Skeletal muscle tissue (tissue), 4 donors: ENCODE measurements around the gene HS2ST1. TPM values are rescaled to one million over a fixed set of nuclear protein-coding genes. Genes with fewer than 3 reads are reported as not detected.
"Not testable (repeated sequence)": the region's sequence is repeated elsewhere in the genome, so short reads cannot be mapped to it uniquely, and the experiment has no call there.

Experiments used
- H3K27ac ChIP-seq: one replicate; pipeline ENCODE4 v1.7.0; 2013; ENCODE audit warnings: mild to moderate bottlenecking, low read depth, low read length, inconsistent platforms
- H3K27me3 ChIP-seq, 3 donors: one replicate each; pipeline ENCODE4 v1.7.0; 2013; ENCODE audit warnings: low read length in 3 of 3; ENCODE audit not compliant: control insufficient read depth in 3 of 3, insufficient read depth in 3 of 3
- H3K36me3 ChIP-seq, 3 donors: one replicate each; pipeline ENCODE4 v1.7.0; 2013; ENCODE audit warnings: low read length in 3 of 3; ENCODE audit not compliant: control insufficient read depth in 3 of 3, insufficient read depth in 3 of 3
- H3K4me1 ChIP-seq, 3 donors: one replicate each; pipeline ENCODE4 v1.7.0; 2013; ENCODE audit warnings: low read length in 3 of 3, mild to moderate bottlenecking in 3 of 3; ENCODE audit not compliant: control insufficient read depth in 3 of 3, insufficient read depth in 3 of 3
- H3K4me3 ChIP-seq, 3 donors: one replicate each; pipeline ENCODE4 v1.7.0; 2013; ENCODE audit warnings: low read length in 3 of 3
- H3K9ac ChIP-seq, 3 donors: one replicate each; pipeline ENCODE4 v1.7.0; 2013; ENCODE audit warnings: low read length in 3 of 3, mild to moderate bottlenecking in 3 of 3, moderate library complexity in 2 of 3, low read depth in 1 of 3
- H3K9me3 ChIP-seq, 3 donors: one replicate each; pipeline ENCODE4 v1.7.0; 2013; ENCODE audit warnings: low read length in 3 of 3; ENCODE audit not compliant: control insufficient read depth in 3 of 3
- total RNA-seq: library from RNA; depleted of rRNA; stranded (reverse); fragments of >200 nt; gene quantifications from one replicate; pipeline ENCODE4 v1.2.3, GENCODE V29; 2014
- donor health status: Osteomylitis.

HS2ST1 gene
- total RNA-seq, 1 donor from 2014 or later, result 9.9 TPM

DNA sequence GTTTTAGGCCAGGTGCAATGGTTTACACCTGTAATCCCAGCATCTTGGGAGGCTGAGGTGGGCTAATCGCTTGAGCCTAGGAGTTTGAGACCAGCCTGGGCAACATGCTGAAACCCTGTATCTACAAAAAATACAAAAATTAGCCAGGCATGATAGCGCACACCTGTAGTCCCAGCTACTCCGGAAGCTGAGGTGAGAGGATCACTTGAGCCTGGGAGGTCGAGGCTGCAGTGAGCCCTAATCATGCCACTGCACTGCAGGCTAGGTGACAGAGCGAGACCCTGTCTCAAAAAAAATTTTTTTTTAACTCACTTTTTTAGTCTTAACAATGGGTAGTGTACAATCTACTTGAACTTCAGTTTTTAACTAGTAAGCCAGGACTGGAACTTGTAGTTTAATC, 137.5 kb downstream of the HS2ST1 start:
- Histone ChIP-seq H3K27ac (no peak overlapping the region), H3K4me1 (no peaks in the 10 kb centered on the region), H3K9ac (no peak overlapping the region), H3K4me3 (no peak overlapping the region), H3K36me3 (no peaks in the 10 kb centered on the region), H3K9me3 (peaks cover 0 to 3% (median 0%) of the 10 kb centered on the region in 3 donors), H3K27me3 (no peaks in the 10 kb centered on the region)

DNA sequence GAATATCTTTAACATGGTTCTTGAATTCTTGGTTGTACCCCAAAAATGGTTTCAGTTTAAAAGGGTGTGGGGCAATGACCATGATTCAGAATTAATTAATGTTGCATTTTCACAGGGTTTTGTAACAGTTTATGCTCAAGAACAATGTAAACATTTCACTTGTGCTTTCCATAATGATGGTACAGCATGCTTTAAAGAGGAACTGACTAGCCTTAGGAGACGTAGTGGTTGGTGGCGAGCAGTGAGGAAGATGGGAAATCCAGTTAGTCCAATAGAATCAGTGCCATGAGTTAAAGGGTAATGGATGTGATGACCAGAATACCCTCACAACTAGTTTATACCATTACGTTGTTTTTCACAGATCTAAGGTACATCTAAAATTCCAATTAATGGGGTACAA, 138.0 kb downstream of the HS2ST1 start:
- Histone ChIP-seq H3K9ac (no peak overlapping the region), H3K27me3 (no peaks in the 10 kb centered on the region), H3K4me1 (no peaks in the 10 kb centered on the region), H3K4me3 (no peak overlapping the region), H3K36me3 (no peaks in the 10 kb centered on the region), H3K9me3 (peaks cover 0 to 3% (median 0%) of the 10 kb centered on the region in 3 donors), H3K27ac (no peak overlapping the region)

DNA sequence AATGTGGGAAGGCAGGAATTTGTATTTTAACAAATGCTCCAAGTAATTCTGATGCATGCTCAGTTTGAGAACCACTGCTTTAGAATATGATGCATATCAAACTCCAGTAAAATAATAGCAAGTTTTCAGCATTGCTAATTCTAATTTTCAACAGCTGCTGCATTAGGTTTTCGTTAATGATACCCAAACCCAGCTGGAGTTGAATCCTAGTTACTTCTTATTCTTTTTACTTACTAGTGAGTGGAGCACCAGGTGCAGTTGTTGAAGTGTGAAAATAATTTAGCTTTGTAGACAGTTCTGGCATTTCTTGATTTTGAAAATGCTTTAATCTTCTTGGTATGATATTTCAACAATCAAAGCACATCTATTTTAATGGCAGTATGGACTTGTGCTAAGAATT, 138.5 kb downstream of the HS2ST1 start:
- H3K4me3 ChIP-seq, result no peak overlapping the region
- no peaks in the 10 kb centered on the region for H3K27me3 ChIP-seq
- H3K4me1 ChIP-seq, result no peaks in the 10 kb centered on the region
- H3K36me3 ChIP-seq, result no peaks in the 10 kb centered on the region
- no peak overlapping the region for H3K27ac ChIP-seq
- no peak overlapping the region for H3K9ac ChIP-seq
- peaks cover 0 to 3% (median 0%) of the 10 kb centered on the region in 3 donors for H3K9me3 ChIP-seq

DNA sequence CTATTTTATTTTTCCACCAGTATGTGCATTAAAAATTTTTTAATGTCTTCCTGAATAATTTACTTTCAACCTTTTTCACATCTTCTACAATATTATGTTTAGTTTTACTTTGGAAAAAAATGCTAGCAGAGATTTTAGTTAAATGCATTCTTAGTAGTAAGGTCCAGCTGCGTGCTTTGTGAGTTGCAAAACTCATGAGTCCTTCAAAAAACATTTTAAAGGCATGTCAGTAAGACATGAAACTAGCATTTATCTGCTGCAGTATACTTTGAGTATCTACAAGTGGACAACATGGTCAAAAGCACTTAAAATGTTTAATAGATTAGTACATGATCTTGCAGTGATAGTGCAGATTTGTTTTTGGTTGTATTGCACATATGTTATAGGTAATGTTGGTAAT, 139.0 kb downstream of the HS2ST1 start:
- no peak overlapping the region for H3K9ac ChIP-seq
- H3K36me3 ChIP-seq, result no peaks in the 10 kb centered on the region
- no peaks in the 10 kb centered on the region for H3K27me3 ChIP-seq
- no peak overlapping the region for H3K4me3 ChIP-seq
- no peak overlapping the region for H3K27ac ChIP-seq
- no peaks in the 10 kb centered on the region for H3K9me3 ChIP-seq
- H3K4me1 ChIP-seq, result no peaks in the 10 kb centered on the region

DNA sequence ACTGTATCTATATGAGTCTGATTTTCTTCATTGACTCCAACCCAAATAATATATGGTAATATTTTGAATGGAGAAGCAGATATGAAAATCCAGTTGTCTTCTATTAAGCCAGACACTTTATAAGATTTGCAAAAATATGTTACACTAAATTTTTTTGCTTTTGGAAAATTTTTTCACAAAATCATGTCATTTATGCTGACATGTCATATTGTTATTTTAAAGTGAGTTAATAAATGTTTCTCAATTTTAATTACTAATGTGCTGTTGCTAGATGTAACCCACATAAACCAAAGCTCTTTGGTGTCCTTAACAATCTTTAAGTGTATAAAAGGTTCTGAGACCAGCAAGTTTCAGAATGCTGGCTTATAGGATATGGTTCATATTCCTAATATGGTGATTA, 142.5 kb downstream of the HS2ST1 start:
- no peaks in the 10 kb centered on the region for H3K27me3 ChIP-seq
- no peak overlapping the region for H3K4me3 ChIP-seq
- H3K36me3 ChIP-seq, result no peaks in the 10 kb centered on the region
- no peak overlapping the region for H3K27ac ChIP-seq
- no peak overlapping the region for H3K9ac ChIP-seq
- H3K9me3 ChIP-seq, result no peaks in the 10 kb centered on the region
- H3K4me1 ChIP-seq, result no peaks in the 10 kb centered on the region

DNA sequence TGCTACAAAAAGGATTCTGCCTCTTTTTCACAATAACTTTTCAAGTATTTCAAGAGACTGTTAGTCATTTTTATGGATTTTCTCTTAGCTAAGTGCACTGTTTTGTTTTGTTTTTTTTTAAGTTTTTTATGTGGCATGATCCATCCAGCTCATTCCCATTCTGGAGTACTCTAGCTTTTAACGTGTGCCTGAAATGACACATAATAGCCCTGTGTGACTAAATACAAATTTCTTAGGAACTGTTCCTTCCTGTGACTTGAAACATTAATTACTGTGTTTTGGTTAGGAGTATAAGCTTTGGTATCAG, 143.9 kb downstream of the HS2ST1 start:
- Histone ChIP-seq H3K9me3 (no peaks in the 10 kb centered on the region), H3K9ac (no peak overlapping the region), H3K4me3 (no peak overlapping the region), H3K36me3 (no peaks in the 10 kb centered on the region), H3K27ac (no peak overlapping the region), H3K4me1 (no peaks in the 10 kb centered on the region), H3K27me3 (no peaks in the 10 kb centered on the region)

DNA sequence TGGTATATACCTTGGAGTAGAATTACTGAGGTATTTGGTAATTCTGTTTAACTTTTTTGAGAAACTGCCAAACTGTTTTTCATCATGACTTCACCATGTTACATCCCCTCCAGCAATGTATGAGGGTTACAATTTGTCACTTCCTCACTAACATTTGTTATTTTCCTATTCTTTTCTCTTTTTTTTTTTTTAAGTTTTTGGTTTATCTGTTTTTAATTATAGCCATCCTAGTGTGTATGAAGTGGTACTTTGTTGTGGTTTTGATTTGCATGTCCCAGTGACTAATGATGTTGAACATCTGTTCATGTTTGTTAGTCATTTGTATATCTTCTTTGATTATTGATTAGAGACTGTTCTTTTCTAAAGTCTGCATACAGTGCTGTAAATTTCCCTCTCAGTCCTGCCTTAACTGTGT, 147.3 kb downstream of the HS2ST1 start:
- no peak overlapping the region for H3K9ac ChIP-seq
- H3K27ac ChIP-seq, result no peak overlapping the region
- no peaks in the 10 kb centered on the region for H3K4me1 ChIP-seq
- H3K9me3 ChIP-seq, result no peaks in the 10 kb centered on the region
- no peak overlapping the region for H3K4me3 ChIP-seq
- no peaks in the 10 kb centered on the region for H3K36me3 ChIP-seq
- H3K27me3 ChIP-seq, result no peaks in the 10 kb centered on the region

DNA sequence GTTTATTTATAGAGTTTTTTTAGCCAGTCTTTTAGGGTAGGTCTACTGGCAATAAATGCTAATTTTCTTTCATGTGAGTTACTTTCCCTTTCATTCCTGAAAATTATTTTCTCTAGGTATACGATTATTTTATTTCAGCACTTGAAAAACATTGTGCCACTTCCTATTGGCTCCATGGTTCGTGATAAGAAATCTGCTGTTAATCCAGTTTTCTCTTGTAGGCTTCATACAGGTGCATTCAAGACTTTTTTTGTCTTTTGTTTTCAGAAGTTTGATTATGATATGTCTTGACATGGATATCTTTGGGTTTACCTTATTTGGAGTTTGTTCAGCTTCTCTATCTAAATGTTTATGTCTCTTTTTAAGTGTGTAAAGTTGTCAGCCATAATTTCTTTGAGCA, 148.3 kb downstream of the HS2ST1 start:
- Histone ChIP-seq H3K9ac (no peak overlapping the region), H3K4me1 (no peaks in the 10 kb centered on the region), H3K4me3 (no peak overlapping the region), H3K27ac (no peak overlapping the region), H3K27me3 (no peaks in the 10 kb centered on the region), H3K36me3 (no peaks in the 10 kb centered on the region), H3K9me3 (no peaks in the 10 kb centered on the region)

DNA sequence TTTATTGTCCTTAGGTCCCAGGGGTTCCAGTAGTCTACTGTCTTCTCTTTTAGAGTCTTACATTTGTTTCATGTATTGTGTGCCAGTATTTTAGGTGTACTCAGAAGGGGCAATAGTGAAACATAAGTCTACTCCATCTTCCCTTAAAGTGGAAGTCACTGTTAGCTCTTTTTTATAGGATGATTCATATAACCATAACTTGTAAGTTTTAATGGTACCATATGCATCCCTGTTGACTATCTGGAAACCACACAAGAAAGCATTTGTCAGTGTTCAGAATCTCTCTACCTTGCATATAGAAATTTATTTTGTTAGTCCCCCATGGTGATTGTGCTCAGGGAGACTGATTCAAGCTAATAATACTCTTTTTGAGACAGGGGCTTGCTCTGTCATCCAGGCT, 149.9 kb downstream of the HS2ST1 start:
- Histone ChIP-seq H3K4me1 (no peaks in the 10 kb centered on the region), H3K27me3 (no peaks in the 10 kb centered on the region), H3K9ac (no peak overlapping the region), H3K36me3 (no peaks in the 10 kb centered on the region), H3K27ac (no peak overlapping the region), H3K9me3 (no peaks in the 10 kb centered on the region), H3K4me3 (no peak overlapping the region)

DNA sequence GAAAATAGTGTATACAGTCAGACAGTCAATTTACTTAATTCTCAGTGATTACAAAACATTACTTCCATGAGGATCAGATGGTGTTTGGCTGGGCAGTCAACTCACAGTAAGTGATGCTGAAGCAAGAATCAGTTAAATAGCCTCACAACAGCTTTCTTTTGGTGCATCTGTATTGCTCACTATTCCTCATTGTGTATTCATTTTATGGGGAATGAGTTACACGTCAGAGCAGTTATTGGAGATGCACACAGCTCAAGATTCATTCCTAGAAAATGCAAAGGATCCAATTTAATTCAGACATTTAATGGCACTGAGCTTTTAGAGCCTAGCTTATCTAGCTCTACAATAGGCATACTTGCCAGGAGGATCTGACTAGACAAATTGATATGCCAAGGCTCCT, 150.6 kb downstream of the HS2ST1 start:
- H3K27ac ChIP-seq, result no peak overlapping the region
- no peaks in the 10 kb centered on the region for H3K27me3 ChIP-seq
- H3K9ac ChIP-seq, result no peak overlapping the region
- no peaks in the 10 kb centered on the region for H3K36me3 ChIP-seq
- no peak overlapping the region for H3K4me3 ChIP-seq
- no peaks in the 10 kb centered on the region for H3K4me1 ChIP-seq
- no peaks in the 10 kb centered on the region for H3K9me3 ChIP-seq

DNA sequence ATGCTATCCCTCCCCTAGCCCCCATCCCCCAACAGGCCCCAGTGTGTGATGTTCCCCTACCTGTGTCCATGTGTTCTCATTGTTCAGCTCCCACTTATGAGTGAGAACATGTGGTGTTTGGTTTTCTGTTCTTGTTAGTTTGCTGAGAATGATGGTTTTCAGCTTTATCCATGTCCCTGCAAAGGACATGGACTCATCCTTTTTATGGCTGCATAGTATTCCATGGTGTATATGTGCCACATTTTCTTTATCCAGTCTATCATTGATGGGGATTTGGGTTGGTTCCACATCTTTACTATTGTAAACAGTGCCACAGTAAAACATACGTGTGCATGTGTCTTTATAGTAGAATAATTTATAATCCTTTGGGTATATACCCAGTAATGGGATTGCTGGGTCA, 152.3 kb downstream of the HS2ST1 start:
- not testable (repeated sequence) for H3K4me1 ChIP-seq, H3K4me3 ChIP-seq, H3K27ac ChIP-seq, H3K9ac ChIP-seq, H3K27me3 ChIP-seq, H3K9me3 ChIP-seq, H3K36me3 ChIP-seq
